ENCODE measurements around the gene MEF2C. TPM values are rescaled to one million over a fixed set of nuclear protein-coding genes. Genes with fewer than 3 reads are reported as not detected.

MEF2C gene
- total RNA-seq, 1 donor from 2014 or later, result 51.4 TPM

GRCh38 chr5:88674356-88675167, 208.4 kb downstream of the MEF2C start:
- ATAC-seq, result peak; percentile 51
- Histone ChIP-seq H3K27ac (no peak overlapping the region), H3K36me3 (no peaks in the 10 kb centered on the region), H3K27me3 (peaks cover 99% of the 10 kb centered on the region), H3K4me1 (peaks cover 20% of the 10 kb centered on the region), H3K4me3 (peak overlapping the region; percentile 45), H3K9me3 (no peaks in the 10 kb centered on the region)
- DNase-seq, result peak; percentile 66
- intact Hi-C loops (cut with DNase I), result no loop called here
- no peak for TF ChIP-seq CTCF (IDR thresholded peaks at IDR 0.05)

DNA sequence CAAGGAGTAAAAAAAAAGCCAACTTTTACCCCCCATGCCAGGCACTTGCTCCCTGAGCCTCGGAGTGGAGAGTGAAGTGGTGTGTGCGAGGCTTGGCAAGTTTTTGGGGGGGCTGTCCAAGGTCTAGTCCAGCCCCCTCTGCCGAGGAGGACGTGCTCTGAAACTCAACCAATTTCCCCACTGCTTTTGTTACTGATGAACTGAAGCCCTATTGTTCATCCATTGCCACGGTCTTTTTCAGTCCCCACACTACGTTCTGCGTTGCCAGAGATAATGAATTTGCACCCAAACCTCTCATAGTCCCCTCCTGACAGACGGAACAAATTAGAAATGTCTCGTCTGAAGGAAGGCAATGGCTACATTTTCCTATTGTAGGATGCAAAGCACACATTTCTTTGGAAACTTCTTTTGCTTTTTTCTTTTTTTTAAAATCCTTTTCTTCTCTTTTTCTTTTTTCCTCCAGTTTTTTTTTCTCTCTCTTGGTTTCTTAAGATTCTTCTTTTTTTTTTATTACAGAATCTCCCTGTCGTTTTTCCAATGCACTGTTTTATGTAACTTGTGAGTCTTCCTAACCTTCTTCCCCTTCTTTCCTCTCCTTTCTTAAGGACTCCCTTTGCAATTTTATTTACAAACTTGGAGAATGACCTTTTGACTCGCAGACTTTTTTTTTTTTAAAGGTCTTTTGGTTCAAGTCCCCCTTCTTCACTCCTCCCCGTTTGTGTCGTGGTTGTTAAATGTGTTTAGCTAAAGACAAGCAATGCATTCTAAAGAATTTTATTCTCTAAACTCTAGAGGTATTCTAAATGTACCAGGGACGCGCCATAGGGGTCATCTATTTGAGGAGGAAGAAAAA, 209.5 kb downstream of the MEF2C start:
- Histone ChIP-seq H3K9me3 (no peaks in the 10 kb centered on the region), H3K36me3 (no peaks in the 10 kb centered on the region), H3K4me1 (peaks cover 20% of the 10 kb centered on the region), H3K4me3 (no peak overlapping the region), H3K27ac (no peak overlapping the region), H3K27me3 (peaks cover 99% of the 10 kb centered on the region)
- TF ChIP-seq CTCF (IDR thresholded peaks at IDR 0.05), result no peak
- no peak for ATAC-seq
- intact Hi-C loops (cut with DNase I), result no loop called here
- DNase-seq, result no peak

DNA sequence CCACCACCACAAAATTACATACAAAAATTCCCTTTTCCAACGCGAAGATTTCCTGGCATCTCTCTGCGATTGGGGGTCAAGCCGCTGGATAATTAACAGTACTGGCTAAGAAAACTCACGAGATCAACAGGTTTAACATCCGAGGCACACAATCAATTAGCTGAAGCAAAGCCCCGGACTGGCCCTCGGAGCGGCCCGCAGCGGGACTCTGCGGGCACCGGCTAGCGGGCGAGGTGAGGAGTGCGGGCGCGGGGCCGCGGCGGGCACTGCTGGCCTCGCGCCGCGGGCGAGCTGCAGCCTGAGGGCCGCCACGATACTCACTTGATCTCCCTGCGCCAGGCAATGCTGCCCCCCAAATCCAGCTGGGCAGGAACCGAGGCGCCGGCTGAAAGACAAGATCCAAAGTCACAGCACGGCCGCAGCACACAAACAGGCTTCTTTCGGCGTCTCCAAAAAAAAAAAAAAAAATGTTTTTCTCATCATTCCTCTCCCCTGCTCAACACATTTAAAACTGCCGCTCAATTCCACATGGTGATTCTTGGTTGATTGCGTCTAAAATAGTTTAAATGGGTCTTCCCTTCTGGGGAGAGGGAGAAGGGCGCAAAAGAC, 210.2 kb downstream of the MEF2C start:
- Histone ChIP-seq H3K36me3 (no peaks in the 10 kb centered on the region), H3K4me1 (peaks cover 23% of the 10 kb centered on the region), H3K4me3 (no peak overlapping the region), H3K27ac (no peak overlapping the region), H3K9me3 (no peaks in the 10 kb centered on the region), H3K27me3 (peaks cover 99% of the 10 kb centered on the region)
- ATAC-seq (no peak), DNase-seq (no peak)
- TF ChIP-seq CTCF (IDR thresholded peaks at IDR 0.05), result no peak
- intact Hi-C loops (cut with DNase I), result no loop called here

GRCh38 chr5:88671505-88672499, 211.2 kb downstream of the MEF2C start:
- intact Hi-C loops (cut with DNase I), result no loop called here
- Histone ChIP-seq H3K4me1 (peaks cover 33% of the 10 kb centered on the region), H3K36me3 (no peaks in the 10 kb centered on the region), H3K27ac (no peak overlapping the region), H3K9me3 (no peaks in the 10 kb centered on the region), H3K27me3 (peaks cover 99% of the 10 kb centered on the region), H3K4me3 (no peak overlapping the region)
- ATAC-seq (no peak), DNase-seq (no peak)
- TF ChIP-seq CTCF (IDR thresholded peaks at IDR 0.05), result no peak

DNA sequence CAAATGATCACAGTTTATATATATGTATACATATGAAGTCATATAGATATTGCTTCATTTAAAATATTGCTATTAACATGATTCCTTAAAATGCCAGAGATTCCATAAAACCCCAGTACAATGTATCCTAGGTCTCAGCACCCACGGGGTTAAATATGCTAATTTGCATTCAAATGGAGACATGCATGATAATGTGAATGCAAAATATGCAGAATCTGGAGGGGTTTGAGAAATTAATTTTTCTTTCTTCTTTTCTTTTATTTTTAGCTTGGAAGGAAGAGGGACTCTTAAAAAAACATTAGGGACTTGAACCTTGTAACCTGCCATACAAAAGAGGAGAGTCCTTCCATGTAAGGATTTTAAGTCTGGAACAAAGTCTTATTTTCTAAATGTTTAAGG, 211.9 kb downstream of the MEF2C start:
- Histone ChIP-seq H3K4me1 (peaks cover 36% of the 10 kb centered on the region), H3K4me3 (no peak overlapping the region), H3K27me3 (peaks cover 100% of the 10 kb centered on the region), H3K9me3 (no peaks in the 10 kb centered on the region), H3K27ac (no peak overlapping the region), H3K36me3 (no peaks in the 10 kb centered on the region)
- DNase-seq (no peak), ATAC-seq (no peak)
- TF ChIP-seq CTCF (IDR thresholded peaks at IDR 0.05), result no peak
- intact Hi-C loops (cut with DNase I), result no loop called here

Data from upper lobe of right lung (tissue), 1 donor.